H54 (cell line): ENCODE measurements around the gene RAB35.
"Not testable (repeated sequence)": the region's sequence is repeated elsewhere in the genome, so short reads cannot be mapped to it uniquely, and the experiment has no call there.

Source experiments
- DNase-seq: peaks from one replicate; pipeline ENCODE4 v3.0.0; 2011; ENCODE audit warnings: low spot score, mixed read lengths; ENCODE audit not compliant: insufficient read length
- FAIRE-seq: peaks from 3 replicates; lab custom pipeline; 2011; peaks lifted over from hg19 to GRCh38; lab: Jason Lieb, UNC
- POLR2A ChIP-seq: IDR thresholded peaks from 2 replicates; pipeline ENCODE4 v1.6.1; 2011; ENCODE audit warnings: low read depth, mild to moderate bottlenecking, low read length

Gene RAB35

DNA sequence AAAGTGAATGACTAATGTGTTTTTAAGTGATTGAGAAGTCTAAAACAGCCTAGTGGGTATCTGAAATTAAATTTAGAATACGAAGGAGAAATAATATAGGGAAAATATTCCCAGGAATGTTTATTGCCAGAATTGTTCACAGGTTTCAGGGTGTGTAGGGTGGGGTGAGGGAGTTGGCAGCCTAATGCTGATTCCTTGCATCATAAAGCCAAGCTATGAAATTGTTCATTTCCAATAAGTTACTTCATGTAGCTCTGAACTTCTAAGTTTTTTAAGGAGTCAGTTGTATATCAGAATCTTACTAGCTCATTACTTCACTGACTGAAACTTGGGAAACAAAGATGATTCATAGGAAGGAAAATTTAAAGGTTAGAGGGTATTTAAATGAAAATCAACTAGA is 56.4 kb downstream of the RAB35 start:
- no peak for TF ChIP-seq POLR2A
- DNase-seq (no peak), FAIRE-seq (no peak)

DNA sequence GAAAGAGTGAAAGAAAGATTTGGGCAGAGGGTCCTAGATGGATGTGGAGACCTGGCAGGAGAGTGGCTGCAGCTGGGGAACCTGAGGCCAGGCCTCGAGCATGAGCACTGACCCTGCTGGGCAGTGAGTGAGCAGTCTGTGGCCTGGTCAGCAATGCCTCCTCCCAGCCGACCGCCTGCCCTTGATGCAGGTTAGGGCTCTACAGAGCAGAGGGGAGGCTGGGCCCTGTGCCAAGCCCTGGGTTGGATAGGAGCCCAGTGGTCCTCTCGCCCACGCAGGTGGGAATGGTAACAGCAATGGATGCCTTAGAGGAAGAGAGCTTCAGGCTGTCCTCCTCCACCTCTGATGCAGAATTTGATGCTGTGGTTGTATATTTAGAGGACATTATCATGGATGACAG is 59.8 kb downstream of the RAB35 start:
- FAIRE-seq (no peak), DNase-seq (no peak)
- TF ChIP-seq POLR2A, result no peak

DNA sequence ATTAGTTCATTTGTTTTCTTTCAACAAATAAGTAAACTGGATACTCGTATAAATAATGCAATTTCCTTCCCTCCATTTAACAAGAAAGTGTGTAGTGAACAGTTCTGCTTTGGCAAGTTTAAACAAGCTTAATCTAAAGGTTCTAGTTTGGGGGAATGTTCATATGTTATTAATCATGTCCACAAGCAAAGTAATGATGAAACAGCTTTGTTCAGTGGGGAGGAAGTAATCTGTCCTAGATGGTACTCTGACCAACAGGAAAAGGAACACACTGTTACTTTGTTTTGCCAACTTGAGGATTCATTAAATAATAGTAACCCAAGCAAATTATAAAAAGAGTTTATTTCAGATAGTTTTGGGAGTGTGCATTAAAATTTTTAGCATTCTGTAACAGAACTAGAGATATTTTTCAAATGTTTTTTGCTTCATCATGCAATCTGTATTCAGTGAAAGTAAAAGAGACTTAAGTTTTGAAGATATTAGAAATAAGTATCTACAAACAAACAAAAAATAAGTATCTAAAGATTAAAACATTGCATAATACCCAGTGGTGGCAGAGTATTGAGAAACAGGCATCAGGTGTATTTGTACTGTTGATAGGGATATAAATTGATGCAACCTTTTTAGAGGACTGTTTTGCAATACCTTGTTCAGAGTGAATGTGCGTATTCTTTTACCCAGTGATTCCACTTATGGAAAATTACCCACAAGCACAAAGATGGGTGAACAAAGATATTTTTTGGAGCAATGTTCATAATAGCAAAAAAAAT is 61.1 kb downstream of the RAB35 start:
- no peak for TF ChIP-seq POLR2A
- FAIRE-seq (peak; percentile 72), DNase-seq (no peak)

- TF ChIP-seq POLR2A, result no peak
- no peak for DNase-seq
- no peak for FAIRE-seq
Measured at GRCh38 chr12:120054293-120054692, 62.3 kb downstream of the RAB35 start.

DNA sequence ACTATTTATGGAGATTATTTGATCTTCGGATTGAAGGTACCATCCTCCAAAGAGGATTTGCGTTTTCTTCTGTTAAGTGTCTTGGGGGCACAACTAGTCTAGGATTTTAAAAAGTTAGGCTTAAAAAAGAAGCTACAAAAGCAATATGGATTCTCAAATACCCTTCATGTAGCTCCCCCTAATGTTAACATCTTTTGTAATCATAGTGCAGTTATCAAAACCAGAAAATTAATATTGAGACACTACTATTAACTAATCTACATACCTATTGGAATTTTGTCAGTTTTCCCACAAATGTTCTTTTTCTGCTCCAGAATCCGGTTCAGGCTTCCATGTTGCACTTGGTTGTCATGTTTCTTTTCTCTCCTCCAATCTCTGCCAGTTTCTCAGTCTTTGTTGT is 65.0 kb downstream of the RAB35 start:
- FAIRE-seq (no peak), DNase-seq (no peak)
- no peak for TF ChIP-seq POLR2A

DNA sequence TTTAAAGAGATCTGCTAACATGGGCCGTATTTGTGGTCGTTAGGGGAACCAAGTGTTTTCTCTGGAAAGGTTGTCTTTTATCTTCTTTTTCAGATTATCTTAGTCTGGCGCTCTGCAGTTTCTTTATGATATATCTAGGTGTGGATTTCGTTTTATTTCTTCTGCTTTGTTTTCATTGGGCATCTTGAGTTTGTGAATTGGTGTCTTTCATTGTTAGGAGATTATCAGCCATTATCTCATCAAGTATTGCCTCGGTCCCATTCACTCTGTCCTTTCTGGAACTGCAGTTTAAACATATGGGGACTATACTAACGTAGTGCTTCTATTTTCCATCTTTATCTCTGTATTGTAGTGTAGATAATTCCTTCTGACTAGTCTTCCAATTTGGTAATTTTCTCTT is 67.1 kb downstream of the RAB35 start:
- no peak for TF ChIP-seq POLR2A
- DNase-seq (no peak), FAIRE-seq (no peak)

GRCh38 chr12:120048263-120048662 is 68.3 kb downstream of the RAB35 start:
- no peak for DNase-seq
- FAIRE-seq, result no peak
- TF ChIP-seq POLR2A, result no peak

- FAIRE-seq, result peak; percentile 45
- TF ChIP-seq POLR2A, result no peak
- DNase-seq, result no peak
Measured at GRCh38 chr12:120047072-120047471, 69.5 kb downstream of the RAB35 start.

DNA sequence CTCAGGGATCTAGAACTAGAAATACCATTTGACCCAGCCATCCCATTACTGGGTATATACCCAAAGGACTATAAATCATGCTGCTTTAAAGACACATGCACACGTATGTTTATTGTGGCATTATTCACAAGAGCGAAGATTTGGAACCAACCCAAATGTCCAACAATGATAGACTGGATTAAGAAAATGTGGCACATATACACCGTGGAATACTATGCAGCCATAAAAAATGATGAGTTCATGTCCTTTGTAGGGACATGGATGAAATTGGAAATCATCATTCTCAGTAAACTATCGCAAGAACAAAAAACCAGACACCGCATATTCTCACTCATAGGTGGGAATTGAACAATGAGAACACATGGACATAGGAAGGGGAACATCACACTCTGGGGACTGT is 71.2 kb downstream of the RAB35 start:
- not testable (repeated sequence) for DNase-seq, FAIRE-seq
